GM12891 (cell line): Measurements from ENCODE around the gene PRPS1L1.

Experiments
- POLR2A ChIP-seq: IDR thresholded peaks from 2 replicates; pipeline ENCODE4 v1.6.1; 2011; ENCODE audit warnings: low read depth, low read length, control low read depth
- POLR2AphosphoS5 ChIP-seq: IDR thresholded peaks from 2 replicates; pipeline ENCODE4 v1.6.1; 2011; ENCODE audit warnings: low read depth, low read length, control low read depth

GRCh38 chr7:17998692-17999091, 29.0 kb downstream of the PRPS1L1 start:
- TF ChIP-seq POLR2A = no peak
- no peak for TF ChIP-seq POLR2AphosphoS5
